Measurements from ENCODE around the gene FAM219B. TPM values are rescaled to one million over a fixed set of nuclear protein-coding genes. Genes with fewer than 3 reads are reported as not detected.
"Not testable (repeated sequence)": the region's sequence is repeated elsewhere in the genome, so short reads cannot be mapped to it uniquely, and the experiment has no call there.

FAM219B gene
- total RNA-seq, 2 experiments from 2014 or later = 63.0 to 70.1 TPM

DNA sequence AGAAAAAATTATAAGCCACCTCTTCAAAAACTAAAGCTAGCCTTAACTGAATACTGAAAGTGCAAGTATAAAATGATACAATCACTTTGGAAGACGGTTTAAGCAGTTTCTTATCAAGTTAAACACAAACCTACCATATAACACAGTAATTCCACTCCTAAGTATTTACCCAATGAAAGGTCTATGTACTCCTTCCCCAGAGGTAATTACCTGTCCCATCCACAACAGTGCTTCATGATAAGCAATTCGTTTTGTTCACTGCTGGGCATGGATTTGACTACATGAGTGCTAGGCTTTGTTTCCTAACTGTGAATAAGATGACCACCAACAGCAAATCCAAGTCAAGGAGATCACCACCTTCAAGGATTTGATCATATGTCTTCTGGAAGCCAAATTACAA, 26.9 kb upstream of the FAM219B start:
- intact Hi-C loops (cut with micrococcal nuclease) = no loop called here
- no peaks in the 10 kb centered on the region for H3K9me3 Mint-ChIP-seq
- ChIA-PET POLR2A (no interaction called here), CTCF (interaction anchor here (0.7 to 2.9 kb wide), 5 partner anchors 16 to 276 kb away, joined by 3 to 14 read pairs (median 4); partner anchors contain the start of gene FAM219B)
- DNase-seq = no peak
- H3K4me3 Mint-ChIP-seq = no peak overlapping the region
- H3K27ac Mint-ChIP-seq = peak overlapping the region; percentile 5
- H3K27me3 Mint-ChIP-seq = no peaks in the 10 kb centered on the region
- H3K36me3 Mint-ChIP-seq = peaks cover 15% of the 10 kb centered on the region
- H3K4me1 Mint-ChIP-seq (ENCODE audit: low read depth) = peaks cover 31% of the 10 kb centered on the region

DNA sequence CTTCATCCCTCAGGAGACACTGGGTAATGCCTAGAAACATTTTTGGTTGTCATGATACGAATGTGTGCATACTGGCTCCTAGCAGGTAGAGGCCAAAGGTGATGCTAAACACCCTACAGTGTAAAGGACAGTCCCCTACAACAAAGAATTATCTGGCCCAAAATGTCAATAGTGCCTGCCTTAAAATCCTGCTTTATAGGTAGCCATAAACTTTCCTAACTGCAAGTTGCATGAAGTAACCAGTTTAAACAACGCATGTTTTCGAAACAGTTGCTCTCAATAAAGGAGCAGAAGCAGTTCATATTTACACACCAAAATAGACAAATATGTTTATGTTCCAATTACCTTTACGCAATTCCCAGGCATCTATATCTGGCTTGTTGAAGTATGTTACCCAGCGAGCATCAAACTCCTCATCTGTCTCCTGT, 22.1 kb upstream of the FAM219B start:
- H3K4me3 Mint-ChIP-seq = no peak overlapping the region
- no peaks in the 10 kb centered on the region for H3K27me3 Mint-ChIP-seq
- ChIA-PET POLR2A (no interaction called here), CTCF (no interaction called here)
- intact Hi-C loops (cut with micrococcal nuclease) = no loop called here
- H3K27ac Mint-ChIP-seq = no peak overlapping the region
- DNase-seq = no peak
- H3K9me3 Mint-ChIP-seq = no peaks in the 10 kb centered on the region
- H3K36me3 Mint-ChIP-seq = peaks cover 22% of the 10 kb centered on the region
- peaks cover 8% of the 10 kb centered on the region for H3K4me1 Mint-ChIP-seq (ENCODE audit: low read depth)

GRCh38 chr15:74924525-74924924, 17.9 kb upstream of the FAM219B start:
- H3K36me3 Mint-ChIP-seq = peaks cover 36% of the 10 kb centered on the region
- ChIA-PET POLR2A (no interaction called here), CTCF (no interaction called here)
- peaks cover 2% of the 10 kb centered on the region for H3K4me1 Mint-ChIP-seq (ENCODE audit: low read depth)
- no peak for DNase-seq
- intact Hi-C loops (cut with micrococcal nuclease) = no loop called here
- H3K4me3 Mint-ChIP-seq = no peak overlapping the region
- no peak overlapping the region for H3K27ac Mint-ChIP-seq
- H3K27me3 Mint-ChIP-seq = no peaks in the 10 kb centered on the region
- no peaks in the 10 kb centered on the region for H3K9me3 Mint-ChIP-seq

DNA sequence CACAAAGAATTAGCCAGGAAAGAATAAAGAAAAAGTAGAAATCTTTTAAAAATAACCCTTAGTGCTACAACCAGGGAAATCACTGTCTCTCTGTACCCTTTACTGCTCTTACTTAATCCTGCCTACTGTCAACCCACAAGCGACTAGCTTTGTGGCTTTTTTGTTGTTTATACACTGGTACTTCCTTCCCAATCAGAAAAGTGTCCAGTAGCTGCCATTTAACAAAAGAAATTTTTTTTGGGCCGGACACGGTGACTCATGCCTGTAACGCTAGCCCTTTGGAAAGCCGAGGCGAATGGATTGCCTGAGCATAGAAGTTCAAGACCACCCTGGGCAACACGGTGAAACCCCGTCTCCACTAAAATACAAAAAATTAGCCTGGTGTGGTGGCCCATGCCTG, 13.8 kb upstream of the FAM219B start:
- DNase-seq = no peak
- Mint-ChIP-seq H3K4me3 (no peak overlapping the region), H3K27ac (no peak overlapping the region), H3K27me3 (no peaks in the 10 kb centered on the region), H3K4me1 (ENCODE audit: low read depth) (peaks cover 2% of the 10 kb centered on the region), H3K36me3 (peaks cover 42% of the 10 kb centered on the region), H3K9me3 (no peaks in the 10 kb centered on the region)
- intact Hi-C loops (cut with micrococcal nuclease) = no loop called here
- CTCF ChIA-PET = interaction anchor here (2.3 kb wide), 1 partner anchor 19 kb away, joined by 8 read pairs; no protein-coding TSS in a partner anchor
- POLR2A ChIA-PET = interaction anchor here (0.6 kb wide), 1 partner anchor 9 kb away, joined by 4 read pairs; no protein-coding TSS in a partner anchor

DNA sequence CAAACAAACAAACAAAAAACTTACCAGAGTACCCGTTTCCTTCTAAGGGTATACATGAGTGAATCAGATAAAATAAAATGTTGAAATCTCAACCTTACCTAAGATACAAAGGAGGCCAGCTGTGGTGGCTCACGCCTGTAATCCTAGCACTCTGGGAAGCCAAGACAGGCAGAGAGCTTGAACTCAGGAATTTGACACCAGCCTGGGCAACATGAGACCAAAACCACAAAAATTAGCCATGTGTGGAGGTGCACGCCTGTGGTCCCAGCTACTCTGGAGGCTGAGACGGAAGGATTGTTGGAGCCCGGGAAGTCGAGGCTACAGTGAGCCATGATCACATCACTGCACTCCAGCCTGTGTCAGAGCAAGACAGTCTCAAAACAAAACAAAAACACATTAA, 11.0 kb upstream of the FAM219B start:
- ChIA-PET CTCF (interaction anchor here (2.5 kb wide), 1 partner anchor 16 kb away, joined by 8 read pairs; no protein-coding TSS in a partner anchor), POLR2A (interaction anchor here (0.5 to 1.3 kb wide), 2 partner anchors 12 to 14 kb away, joined by 4 to 6 read pairs; partner anchors contain the start of gene FAM219B)
- Mint-ChIP-seq H3K4me3 (no peak overlapping the region), H3K4me1 (ENCODE audit: low read depth) (no peaks in the 10 kb centered on the region), H3K9me3 (no peaks in the 10 kb centered on the region), H3K36me3 (peaks cover 48% of the 10 kb centered on the region), H3K27ac (no peak overlapping the region), H3K27me3 (no peaks in the 10 kb centered on the region)
- DNase-seq = no peak
- intact Hi-C loops (cut with micrococcal nuclease) = no loop called here

DNA sequence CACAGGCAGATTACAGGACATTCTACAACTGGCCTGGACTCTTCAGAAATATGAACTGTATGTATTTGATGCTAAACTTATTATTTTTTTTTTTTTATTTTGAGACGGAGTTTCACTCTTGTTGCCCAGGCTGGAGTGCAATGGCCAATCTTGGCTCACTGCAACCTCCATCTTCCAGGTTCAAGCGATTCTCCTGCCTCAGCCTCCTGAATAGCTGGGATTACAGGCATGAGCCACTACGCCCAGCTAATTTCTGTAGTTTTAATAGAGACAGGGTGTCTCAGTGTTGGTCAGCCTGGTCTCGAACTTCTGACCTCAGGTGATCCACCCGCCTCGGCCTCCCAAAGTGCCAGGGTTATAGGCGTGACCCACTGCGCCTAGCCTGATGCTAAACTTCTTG, 7.1 kb upstream of the FAM219B start:
- H3K27me3 Mint-ChIP-seq; H3K4me3 Mint-ChIP-seq; intact Hi-C loops (cut with micrococcal nuclease); H3K27ac Mint-ChIP-seq; H3K9me3 Mint-ChIP-seq; H3K4me1 Mint-ChIP-seq (ENCODE audit: low read depth); DNase-seq; POLR2A ChIA-PET: not testable (repeated sequence)
- H3K36me3 Mint-ChIP-seq = peaks cover 28% of the 10 kb centered on the region
- CTCF ChIA-PET = interaction anchor here (1.3 to 5.8 kb wide), 2 partner anchors 12 to 37 kb away, joined by 3 to 43 read pairs; no protein-coding TSS in a partner anchor

- Mint-ChIP-seq H3K4me3 (no peak overlapping the region), H3K4me1 (ENCODE audit: low read depth) (no peaks in the 10 kb centered on the region), H3K9me3 (no peaks in the 10 kb centered on the region), H3K27ac (no peak overlapping the region), H3K27me3 (no peaks in the 10 kb centered on the region), H3K36me3 (peaks cover 23% of the 10 kb centered on the region)
- no peak for DNase-seq
- CTCF ChIA-PET = interaction anchor here (1.3 to 5.8 kb wide), 2 partner anchors 11 to 37 kb away, joined by 3 to 43 read pairs; no protein-coding TSS in a partner anchor
- POLR2A ChIA-PET = no interaction called here
- intact Hi-C loops (cut with micrococcal nuclease) = no loop called here
These were observed 6.4 kb upstream of the FAM219B start for GRCh38 chr15:74913041-74913440.

- H3K27me3 Mint-ChIP-seq = no peaks in the 10 kb centered on the region
- no peak overlapping the region for H3K4me3 Mint-ChIP-seq
- CTCF ChIA-PET = interaction anchor here (0.6 to 1.4 kb wide), 5 partner anchors 42 to 556 kb away, joined by 3 to 5 read pairs (median 3); partner anchors contain the start of gene C15orf39
- no peak for DNase-seq
- intact Hi-C loops (cut with micrococcal nuclease) = loop anchor here (5.0 kb wide), 1 partner anchor 44 kb away; no protein-coding TSS in a partner anchor
- no peaks in the 10 kb centered on the region for H3K9me3 Mint-ChIP-seq
- H3K4me1 Mint-ChIP-seq (ENCODE audit: low read depth) = peaks cover 26% of the 10 kb centered on the region
- H3K36me3 Mint-ChIP-seq = peaks cover 17% of the 10 kb centered on the region
- H3K27ac Mint-ChIP-seq = no peak overlapping the region
- POLR2A ChIA-PET = interaction anchor here (0.6 kb wide), 1 partner anchor 34 kb away, joined by 4 read pairs; no protein-coding TSS in a partner anchor
These were observed 2.0 kb upstream of the FAM219B start for GRCh38 chr15:74908635-74909034.

DNA sequence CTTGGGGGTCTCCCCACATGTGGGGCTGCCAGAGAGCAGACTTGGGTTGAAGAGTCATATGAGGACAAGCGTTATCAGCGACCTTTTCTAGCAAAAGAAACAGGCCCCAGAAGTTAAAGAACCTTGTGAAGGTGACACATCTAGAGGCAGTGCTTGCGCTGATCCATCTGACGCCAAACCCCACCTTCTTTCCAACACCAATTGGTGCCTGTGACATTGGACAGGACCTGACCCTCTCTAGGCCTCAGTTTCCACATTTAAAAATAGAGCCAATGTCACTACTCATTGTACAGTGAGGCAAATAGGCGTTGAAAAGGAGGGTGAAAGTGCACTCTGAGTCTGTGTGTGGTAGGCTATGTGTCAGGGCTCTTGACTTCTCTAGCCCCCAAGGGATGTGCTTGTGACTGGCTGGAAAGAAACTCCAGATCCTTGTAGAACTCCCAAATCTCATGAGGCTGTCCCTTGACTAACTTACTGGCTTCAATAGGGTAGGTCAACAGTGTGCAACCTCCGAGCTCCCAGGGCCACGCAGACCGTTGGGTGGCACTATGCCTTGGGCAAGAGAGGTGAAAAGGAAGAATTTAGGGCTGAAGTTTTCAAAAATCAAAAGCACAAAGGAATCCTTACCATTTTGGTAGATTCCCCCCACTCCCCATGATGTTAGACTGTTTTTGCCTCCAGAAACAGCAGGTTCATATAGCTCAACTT, 666 bp upstream of the FAM219B start:
- no peak for DNase-seq

GRCh38 chr15:74906067-74906449, 593 bp downstream of the FAM219B start:
- no peaks in the 10 kb centered on the region for H3K9me3 Mint-ChIP-seq
- intact Hi-C loops (cut with micrococcal nuclease) = loop anchor here (1.0 to 5.0 kb wide), 3 partner anchors 33 to 61 kb away; partner anchors contain the start of gene SCAMP2
- H3K4me3 Mint-ChIP-seq = peak overlapping the region; percentile 99
- ChIA-PET CTCF (interaction anchor here (0.6 to 9.1 kb wide), 22 partner anchors 10 to 309 kb away, joined by 3 to 103 read pairs (median 4); partner anchors contain the start of genes MPI, RPP25 and ULK3), POLR2A (interaction anchor here (0.7 to 2.2 kb wide), 11 partner anchors 9 to 462 kb away, joined by 3 to 10 read pairs (median 4); partner anchors contain the start of genes COX5A, CSK and ULK3)
- peak overlapping the region; percentile 74 for H3K27ac Mint-ChIP-seq
- peaks cover 22% of the 10 kb centered on the region for H3K36me3 Mint-ChIP-seq
- H3K27me3 Mint-ChIP-seq = no peaks in the 10 kb centered on the region
- DNase-seq = peak; percentile 50
- peaks cover 34% of the 10 kb centered on the region for H3K4me1 Mint-ChIP-seq (ENCODE audit: low read depth)

More for the DNA sequence above, 666 bp upstream of the FAM219B start:
- peak overlapping the region; percentile 99 for H3K4me3 Mint-ChIP-seq
- peaks cover 26% of the 10 kb centered on the region for H3K4me1 Mint-ChIP-seq (ENCODE audit: low read depth)
- CTCF ChIA-PET = interaction anchor here (0.5 to 9.1 kb wide), 16 partner anchors 11 to 296 kb away, joined by 3 to 103 read pairs (median 4); partner anchors contain the start of genes C15orf39, COX5A, RPP25 and ULK3
- intact Hi-C loops (cut with micrococcal nuclease) = loop anchor here (2.0 to 5.0 kb wide), 2 partner anchors 35 to 45 kb away; partner anchors contain the start of gene SCAMP2
- H3K36me3 Mint-ChIP-seq = peaks cover 16% of the 10 kb centered on the region
- H3K27ac Mint-ChIP-seq = peak overlapping the region; percentile 97
- H3K9me3 Mint-ChIP-seq = no peaks in the 10 kb centered on the region
- POLR2A ChIA-PET = interaction anchor here (0.6 to 2.2 kb wide), 10 partner anchors 10 to 297 kb away, joined by 3 to 10 read pairs (median 4); partner anchors contain the start of gene COX5A
- no peaks in the 10 kb centered on the region for H3K27me3 Mint-ChIP-seq

- no peak overlapping the region for H3K4me3 Mint-ChIP-seq
These were observed 2.4 kb downstream of the FAM219B start for GRCh38 chr15:74904190-74904805.

More at GRCh38 chr15:74904190-74904805, 2.4 kb downstream of the FAM219B start:
- intact Hi-C loops (cut with micrococcal nuclease) = no loop called here
- peak overlapping the region; percentile 40 for H3K27ac Mint-ChIP-seq
- peaks cover 34% of the 10 kb centered on the region for H3K4me1 Mint-ChIP-seq (ENCODE audit: low read depth)
- H3K36me3 Mint-ChIP-seq = peaks cover 29% of the 10 kb centered on the region
- no peaks in the 10 kb centered on the region for H3K9me3 Mint-ChIP-seq
- DNase-seq = no peak
- H3K27me3 Mint-ChIP-seq = no peaks in the 10 kb centered on the region
- CTCF ChIA-PET = interaction anchor here (0.8 to 9.1 kb wide), 9 partner anchors 8 to 270 kb away, joined by 3 to 103 read pairs (median 10); partner anchors contain the start of gene ULK3
- POLR2A ChIA-PET = interaction anchor here (1.2 kb wide), 1 partner anchor 34 kb away, joined by 3 read pairs; no protein-coding TSS in a partner anchor
